Measurements from ENCODE around the gene XRRA1. TPM values are rescaled to one million over a fixed set of nuclear protein-coding genes. Genes with fewer than 3 reads are reported as not detected.
"Not testable (repeated sequence)": the region's sequence is repeated elsewhere in the genome, so short reads cannot be mapped to it uniquely, and the experiment has no call there.

Gene XRRA1
- total RNA-seq, 4 donors from 2014 or later: 7.4 to 18.6 (median 14.5) TPM

GRCh38 chr11:74984070-74984469, 35.2 kb upstream of the XRRA1 start:
- TF ChIP-seq CTCF (IDR thresholded peaks at IDR 0.05): no peak
- DNase-seq (ENCODE audit: low spot score) (no peak), ATAC-seq (ENCODE audit: low FRiP score) (no peak)

GRCh38 chr11:74981888-74982287, 33.0 kb upstream of the XRRA1 start:
- ATAC-seq (ENCODE audit: low FRiP score): no peak
- TF ChIP-seq CTCF (IDR thresholded peaks at IDR 0.05): no peak
- DNase-seq (ENCODE audit: low spot score): no peak

GRCh38 chr11:74980634-74981033, 31.7 kb upstream of the XRRA1 start:
- ATAC-seq (ENCODE audit: low FRiP score) (no peak), DNase-seq (ENCODE audit: low spot score) (no peak)
- TF ChIP-seq CTCF (IDR thresholded peaks at IDR 0.05): no peak

GRCh38 chr11:74978041-74978440, 29.1 kb upstream of the XRRA1 start:
- DNase-seq (ENCODE audit: low spot score) (no peak), ATAC-seq (ENCODE audit: low FRiP score) (no peak)
- TF ChIP-seq CTCF (IDR thresholded peaks at IDR 0.05): no peak

- DNase-seq (ENCODE audit: low spot score) (no peak), ATAC-seq (ENCODE audit: low FRiP score) (no peak)
- TF ChIP-seq CTCF (IDR thresholded peaks at IDR 0.05): no peak
These were observed 22.5 kb upstream of the XRRA1 start for GRCh38 chr11:74971424-74971823.

GRCh38 chr11:74970852-74971395, 22.0 kb upstream of the XRRA1 start:
- DNase-seq (ENCODE audit: low spot score) (no peak), ATAC-seq (ENCODE audit: low FRiP score) (no peak)
- TF ChIP-seq CTCF (IDR thresholded peaks at IDR 0.05): no peak

GRCh38 chr11:74966651-74967050, 17.8 kb upstream of the XRRA1 start:
- DNase-seq (ENCODE audit: low spot score): no peak
- no peak for ATAC-seq (ENCODE audit: low FRiP score)
- no peak for TF ChIP-seq CTCF (IDR thresholded peaks at IDR 0.05)

GRCh38 chr11:74960128-74960527, 11.2 kb upstream of the XRRA1 start:
- not testable (repeated sequence) for ATAC-seq (ENCODE audit: low FRiP score); DNase-seq (ENCODE audit: low spot score)
